Activated CD4-positive, CD25-positive, alpha-beta regulatory T cell (primary cell): ENCODE data around the gene IQUB.
"Not testable (repeated sequence)": the region's sequence is repeated elsewhere in the genome, so short reads cannot be mapped to it uniquely, and the experiment has no call there.

Experiments
- DNase-seq, 4 experiments: peaks; one replicate each; lab custom pipeline; 2025; lab: John Stamatoyannopoulos, UW

The IQUB gene

DNA sequence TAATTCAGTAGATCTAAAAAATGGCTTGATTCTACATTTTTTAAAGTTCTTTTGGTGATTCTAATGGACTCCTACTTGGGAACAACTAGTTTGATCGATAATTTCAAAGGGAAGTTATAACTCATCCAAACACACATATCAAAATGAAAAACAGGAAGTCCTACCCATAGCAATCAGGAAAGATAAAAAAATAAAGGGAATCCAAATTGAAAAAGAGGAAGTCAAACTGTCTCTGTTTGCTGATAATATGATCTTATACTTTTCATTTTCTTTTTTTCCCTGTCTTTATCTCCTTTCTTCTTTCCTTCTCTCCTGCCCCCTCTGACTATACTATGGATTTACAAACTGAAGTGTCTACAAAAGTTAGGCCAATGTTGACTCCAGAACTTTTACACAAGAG is 118.8 kb downstream of the IQUB start:
- DNase-seq, result no peak

DNA sequence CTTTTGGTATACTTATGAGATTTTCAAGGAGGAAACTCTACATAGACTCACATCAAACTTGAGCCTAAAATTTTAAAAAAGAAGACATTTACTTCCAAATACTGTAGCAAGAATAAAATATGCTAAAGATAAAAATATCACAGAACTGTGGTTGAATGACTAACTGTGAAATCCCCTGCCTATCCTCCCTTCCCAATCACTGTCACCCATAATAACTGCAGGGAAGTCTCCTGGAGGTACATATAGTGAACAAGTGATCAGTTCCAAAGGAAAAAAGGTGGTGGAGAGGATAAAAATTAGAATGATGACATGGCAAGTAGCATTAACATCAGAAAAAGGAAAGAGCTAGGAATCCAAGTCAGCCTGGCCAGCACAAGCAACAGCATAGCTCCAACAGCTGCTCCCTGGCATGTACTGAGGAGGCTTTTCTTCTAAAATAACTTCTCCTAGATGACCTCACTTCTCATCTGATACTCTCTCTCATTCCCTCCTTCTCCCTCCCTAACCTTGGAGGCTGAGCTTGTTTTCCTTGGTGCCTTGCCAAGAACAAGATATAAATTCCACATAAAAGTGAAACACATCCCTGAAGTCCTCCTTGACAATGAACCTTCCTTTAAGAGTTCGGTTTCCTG is 124.0 kb downstream of the IQUB start:
- no peak for DNase-seq

DNA sequence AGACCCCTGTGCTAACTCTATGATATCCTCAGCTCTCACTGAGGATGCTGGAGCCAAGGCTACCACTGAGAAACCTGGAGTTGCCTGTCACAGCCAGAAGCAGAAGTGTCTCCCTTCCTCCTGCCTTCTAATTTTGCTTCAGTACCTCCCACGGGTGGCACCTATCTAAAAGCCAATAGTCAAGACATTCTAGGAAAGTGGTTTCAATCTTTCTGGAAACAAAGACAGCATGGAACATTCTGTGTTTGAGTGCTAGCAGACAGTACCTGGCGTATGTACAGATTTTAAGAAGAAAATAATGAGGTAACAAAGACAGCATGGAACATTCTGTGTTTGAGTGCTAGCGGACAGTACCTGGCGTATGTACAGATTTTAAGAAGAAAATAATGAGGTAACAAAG is 126.4 kb downstream of the IQUB start:
- DNase-seq, result not testable (repeated sequence)
